Measurements from ENCODE around the gene IER5L. TPM values are rescaled to one million over a fixed set of nuclear protein-coding genes. Genes with fewer than 3 reads are reported as not detected.

The IER5L gene
- total and polyA plus RNA-seq, 9 of the 15 experiments (the other 6 are each of a cell fraction or from before 2014, with no cell fraction given): 0.14 to 11.9 (median 0.52) TPM

GRCh38 chr9:129225815-129226214 lies 47.8 kb upstream of the IER5L start:
- TF ChIP-seq UBTF (IDR thresholded peaks at IDR 0.05; ENCODE audit: borderline replicate concordance in 1 of 2, low read depth in 2 of 2, low read length in 2 of 2) (no peak), KDM1A (IDR thresholded peaks at IDR 0.05) (0 out of 4 replicates have a peak, but pooled peaks of 1 of the 2 experiments have one; percentile 10), CTBP1 (IDR thresholded peaks at IDR 0.05; ENCODE audit: borderline replicate concordance) (peak; percentile 62; the same call in 1 of the 2 replicates)
- Histone ChIP-seq H2AFZ (ENCODE audit: low read depth, low read length) (no peak overlapping the region), H3K9me1 (ENCODE audit: control insufficient read depth, insufficient read depth, low read length) (no peaks in the 10 kb centered on the region), H3K36me3 (ENCODE audit: control insufficient read depth, insufficient read depth, low read length) (no peaks in the 10 kb centered on the region), H3K4me3 (no peak overlapping the region), H4K20me1 (replicated peaks; ENCODE audit: control insufficient read depth, insufficient read depth, low read length) (no peaks in the 10 kb centered on the region), H3K9ac (ENCODE audit: insufficient read depth in 1 of 2, low read depth in 2 of 2, low read length in 2 of 2) (peak overlapping the region in 1 of 2 experiments; percentile 50; a peak in 2 of 4 replicates), H3K4me2 (ENCODE audit: insufficient read depth, low read length) (no peak overlapping the region), H3K4me1 (replicated peaks in 1 of 2; ENCODE audit: control insufficient read depth in 2 of 2, insufficient read depth in 2 of 2, low read length in 2 of 2) (peaks cover 0 to 12% of the 10 kb centered on the region in 2 experiments; a peak in 2 of 5 replicates), H3K27ac (ENCODE audit: extremely low read depth, low read depth, low read length) (no peak overlapping the region), H3K79me2 (ENCODE audit: control insufficient read depth, insufficient read depth, low read length) (no peaks in the 10 kb centered on the region), H3K9me3 (replicated peaks; ENCODE audit: control insufficient read depth, insufficient read depth, low read depth, low read length) (no peaks in the 10 kb centered on the region), H3K27me3 (ENCODE audit: control insufficient read depth in 2 of 2, insufficient read depth in 2 of 2, low read length in 2 of 2) (peaks cover 0 to 7% of the 10 kb centered on the region in 2 experiments; a peak in 2 of 5 replicates)
- peak in 3 of 4 experiments; percentile 42 to 60 (median 58) for DNase-seq (ENCODE audit: extremely low read depth in 1 of 4, low spot score in 3 of 4)
- FAIRE-seq: no peak
- in situ Hi-C loops (cut with MboI) (no loop called here), intact Hi-C loops (cut with micrococcal nuclease) (no loop called here)
- ATAC-seq: peak; percentile 68
- POLR2A ChIA-PET: no interaction called here
- CTCF ChIA-PET (ENCODE audit: low intra/inter-chr PET ratio): no interaction called here
- no TSS peak for BruUV-seq (replicated peaks)
- WGBS (ENCODE audit: insufficient coverage, low coverage, missing lambda C conversion rate): 9% methylated on average over 12 of the region's 12 CpGs

DNA sequence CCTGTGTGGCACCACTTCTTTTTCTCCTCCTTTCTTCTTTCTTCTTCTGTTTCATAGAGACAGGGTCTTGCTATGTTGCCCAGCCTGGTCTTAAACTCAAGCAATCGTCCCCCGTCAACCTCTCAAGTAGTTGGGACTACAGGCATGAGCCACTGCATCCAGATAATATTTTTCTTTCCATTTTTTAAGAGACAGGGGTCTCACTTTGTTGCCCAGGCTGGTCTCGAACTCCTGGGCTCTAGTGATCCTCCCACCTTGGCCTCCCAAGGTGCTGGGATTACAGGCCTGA lies 47.4 kb upstream of the IER5L start:
- ATAC-seq (no peak), DNase-seq (ENCODE audit: extremely low read depth in 1 of 4, low spot score in 3 of 4) (no peak), FAIRE-seq (no peak)
- Histone ChIP-seq H3K9ac (ENCODE audit: insufficient read depth in 1 of 2, low read depth in 2 of 2, low read length in 2 of 2) (no peak overlapping the region), H3K27me3 (ENCODE audit: control insufficient read depth in 2 of 2, insufficient read depth in 2 of 2, low read length in 2 of 2) (peaks cover 0 to 7% of the 10 kb centered on the region in 2 experiments; a peak in 2 of 5 replicates), H3K9me3 (replicated peaks; ENCODE audit: control insufficient read depth, insufficient read depth, low read depth, low read length) (no peaks in the 10 kb centered on the region), H3K9me1 (ENCODE audit: control insufficient read depth, insufficient read depth, low read length) (no peaks in the 10 kb centered on the region), H2AFZ (ENCODE audit: low read depth, low read length) (no peak overlapping the region), H3K36me3 (ENCODE audit: control insufficient read depth, insufficient read depth, low read length) (no peaks in the 10 kb centered on the region), H4K20me1 (replicated peaks; ENCODE audit: control insufficient read depth, insufficient read depth, low read length) (no peaks in the 10 kb centered on the region), H3K4me2 (ENCODE audit: insufficient read depth, low read length) (no peak overlapping the region), H3K4me1 (replicated peaks in 1 of 2; ENCODE audit: control insufficient read depth in 2 of 2, insufficient read depth in 2 of 2, low read length in 2 of 2) (peaks cover 0 to 12% of the 10 kb centered on the region in 2 experiments; a peak in 2 of 5 replicates), H3K27ac (ENCODE audit: extremely low read depth, low read depth, low read length) (no peak overlapping the region), H3K4me3 (no peak overlapping the region), H3K79me2 (ENCODE audit: control insufficient read depth, insufficient read depth, low read length) (no peaks in the 10 kb centered on the region)
- TF ChIP-seq CBX8 (IDR thresholded peaks at IDR 0.05; ENCODE audit: borderline replicate concordance, extremely low read depth, low read depth, low read length, poor library complexity, severe bottlenecking) (no peak), NCOA6 (IDR thresholded peaks at IDR 0.05) (no peak), ZNF121 (CRISPR knock-in tag; conservative IDR thresholded peaks at IDR 0.05) (peak; percentile 46; the same call in 1 of the 2 replicates), ZNF133 (CRISPR knock-in tag; IDR thresholded peaks at IDR 0.05) (no peak), FOXP1 (CRISPR knock-in tag; IDR thresholded peaks at IDR 0.05) (no peak)
- CTCF ChIA-PET (ENCODE audit: low intra/inter-chr PET ratio): no interaction called here
- in situ Hi-C loops (cut with MboI): no loop called here
- intact Hi-C loops (cut with micrococcal nuclease): no loop called here
- no TSS peak for BruUV-seq (replicated peaks)
- 40% methylated on average over 3 of the region's 3 CpGs for WGBS (ENCODE audit: insufficient coverage, low coverage, missing lambda C conversion rate)
- POLR2A ChIA-PET: no interaction called here

All from K562 (cell line).